HG03575 (cell line): ENCODE results near the gene TXNDC15.
"Not testable (repeated sequence)": the region's sequence is repeated elsewhere in the genome, so short reads cannot be mapped to it uniquely, and the experiment has no call there.

ENCODE experiments used
- ATAC-seq: cut with Tn5 transposase; IDR thresholded peaks from one replicate; pipeline ENCODE4 v1.9.1; 2021; ENCODE audit not compliant: unreplicated experiment, insufficient number of reproducible peaks, low FRiP score; ENCODE audit errors: extremely low read depth

The TXNDC15 gene, protein sequence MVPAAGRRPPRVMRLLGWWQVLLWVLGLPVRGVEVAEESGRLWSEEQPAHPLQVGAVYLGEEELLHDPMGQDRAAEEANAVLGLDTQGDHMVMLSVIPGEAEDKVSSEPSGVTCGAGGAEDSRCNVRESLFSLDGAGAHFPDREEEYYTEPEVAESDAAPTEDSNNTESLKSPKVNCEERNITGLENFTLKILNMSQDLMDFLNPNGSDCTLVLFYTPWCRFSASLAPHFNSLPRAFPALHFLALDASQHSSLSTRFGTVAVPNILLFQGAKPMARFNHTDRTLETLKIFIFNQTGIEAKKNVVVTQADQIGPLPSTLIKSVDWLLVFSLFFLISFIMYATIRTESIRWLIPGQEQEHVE

GRCh38 chr5:134873987-134874830, at the start of gene TXNDC15:
TSS of gene TXNDC15 (plus strand) at chr5:134874371. CDS start at chr5:134874428, 57 bp downstream.
- ATAC-seq: no peak

DNA sequence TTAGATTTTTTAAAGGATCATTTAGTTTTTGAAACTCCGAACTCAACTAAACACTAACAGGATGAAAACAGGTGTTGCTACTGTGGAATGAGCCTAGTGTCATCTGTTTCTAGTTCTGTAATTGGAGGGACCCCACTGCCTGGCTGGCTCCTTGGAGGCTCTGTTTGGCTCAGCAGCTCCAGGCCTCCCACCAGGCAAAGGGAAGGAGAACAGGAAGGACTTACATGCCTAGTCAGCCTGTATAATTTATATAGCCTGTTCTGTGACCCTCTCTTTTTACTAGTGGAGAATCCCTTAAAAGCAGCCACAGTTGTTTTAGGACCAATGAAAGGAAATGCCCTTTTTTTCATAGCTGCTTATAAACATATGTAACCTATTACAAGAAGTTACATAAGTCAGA, 49.5 kb upstream of the TXNDC15 start:
- no peak for ATAC-seq

DNA sequence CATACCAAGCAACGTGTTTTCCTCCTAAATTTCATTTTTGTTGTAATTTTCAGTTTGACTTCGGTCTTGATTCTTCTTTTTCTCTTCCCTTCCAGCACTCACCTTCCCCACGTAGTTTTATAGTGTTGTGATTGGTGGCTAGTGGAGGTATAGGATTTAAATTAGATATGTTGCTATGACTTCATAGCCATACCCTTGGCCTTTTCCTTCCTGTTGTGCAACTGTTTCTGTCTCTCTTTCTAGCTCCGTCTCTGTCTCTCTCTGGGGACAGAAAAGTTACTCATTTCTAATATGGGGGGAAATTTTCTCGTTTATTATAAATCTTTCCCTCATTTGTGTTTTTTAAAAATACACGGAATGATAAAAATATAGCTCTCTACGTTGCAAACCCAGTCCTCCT, 49.0 kb upstream of the TXNDC15 start:
- ATAC-seq: no peak

DNA sequence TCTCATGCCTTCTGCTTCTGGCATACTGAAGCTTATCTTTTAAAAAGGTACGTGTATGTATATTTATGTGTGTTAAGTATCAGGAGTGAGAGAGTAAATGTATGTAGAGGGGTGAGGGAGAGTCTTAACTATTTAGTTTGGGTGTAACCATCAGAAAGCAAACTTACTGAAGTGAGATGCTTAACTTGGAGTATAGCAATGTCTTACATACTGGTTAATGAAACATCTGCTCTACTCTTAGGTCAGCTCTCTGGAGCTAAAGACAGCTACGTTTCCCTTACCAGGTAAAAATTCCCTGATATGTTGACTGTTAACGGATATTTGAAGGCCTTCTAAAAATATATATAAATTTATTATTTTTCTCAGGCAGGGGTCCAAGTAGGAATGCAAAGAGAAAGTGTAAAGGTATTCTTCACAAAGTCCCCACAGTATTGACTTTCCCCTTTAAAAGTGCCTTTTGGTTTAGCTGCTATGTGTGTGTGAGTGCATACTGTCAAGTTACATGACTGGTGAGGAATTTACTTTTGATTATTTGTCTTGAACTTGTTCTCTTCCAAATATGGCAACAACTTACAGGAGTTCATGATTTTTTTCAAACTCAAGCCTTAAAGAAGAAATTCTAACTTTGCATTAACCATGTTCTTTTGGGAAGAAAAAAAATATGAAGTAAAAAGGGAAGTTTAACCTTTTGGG, 40.7 kb upstream of the TXNDC15 start:
- ATAC-seq: no peak

GRCh38 chr5:134835623-134836022, 38.5 kb upstream of the TXNDC15 start:
- ATAC-seq: no peak

- ATAC-seq: no peak
These were observed 36.5 kb upstream of the TXNDC15 start for GRCh38 chr5:134837530-134838181.

DNA sequence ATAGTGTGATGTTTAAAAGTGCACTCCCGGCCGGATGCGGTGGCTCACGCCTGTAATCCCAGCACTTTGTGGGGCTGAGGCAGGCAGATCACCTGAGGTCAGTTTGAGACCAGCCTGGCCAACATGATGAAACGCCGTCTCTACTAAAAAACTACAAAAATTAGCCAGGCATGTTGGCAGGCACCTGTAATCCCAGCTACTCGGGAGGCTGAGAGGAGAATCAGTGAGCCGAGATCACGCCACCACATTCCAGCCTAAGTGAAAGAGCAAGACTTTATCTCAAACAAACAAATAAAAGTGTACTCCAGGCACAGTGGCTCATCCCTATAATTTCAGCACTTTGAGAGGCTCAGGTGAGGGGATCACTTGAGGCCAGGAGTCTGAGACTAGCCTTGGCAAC, 35.8 kb upstream of the TXNDC15 start:
- not testable (repeated sequence) for ATAC-seq

GRCh38 chr5:134840811-134841210, 33.4 kb upstream of the TXNDC15 start:
- no peak for ATAC-seq

DNA sequence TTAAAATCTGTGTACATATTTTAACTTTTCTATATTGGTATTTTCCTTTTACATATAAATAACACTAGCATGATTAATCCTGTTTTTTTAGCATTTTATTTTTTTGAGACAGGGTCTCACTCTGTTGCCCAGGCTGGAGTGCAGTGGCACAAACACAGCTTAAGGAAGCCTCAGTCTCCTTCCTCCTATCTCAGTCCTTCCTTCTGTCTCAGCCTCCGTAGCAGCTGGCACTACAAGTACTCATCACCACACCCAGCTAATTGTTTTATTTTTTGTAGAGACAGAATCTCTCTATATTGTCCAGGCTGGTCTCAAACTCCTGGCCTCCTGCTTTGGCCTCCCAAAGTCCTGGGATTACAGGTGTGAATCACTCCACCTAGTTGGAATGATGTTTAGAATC, 29.9 kb upstream of the TXNDC15 start:
- ATAC-seq: no peak

GRCh38 chr5:134845335-134845851, 28.8 kb upstream of the TXNDC15 start:
- ATAC-seq: no peak

- ATAC-seq: no peak
These were observed 28.1 kb upstream of the TXNDC15 start, which contains the start of gene C5orf24 for GRCh38 chr5:134845852-134846640. TSS of gene C5orf24 (plus strand) at chr5:134845968. CDS start at chr5:134854901, 8,933 bp downstream.

- no peak for ATAC-seq
These were observed 27.6 kb upstream of the TXNDC15 start for GRCh38 chr5:134846641-134846960.

- not testable (repeated sequence) for ATAC-seq
These were observed 24.7 kb upstream of the TXNDC15 start for GRCh38 chr5:134849434-134849933.

DNA sequence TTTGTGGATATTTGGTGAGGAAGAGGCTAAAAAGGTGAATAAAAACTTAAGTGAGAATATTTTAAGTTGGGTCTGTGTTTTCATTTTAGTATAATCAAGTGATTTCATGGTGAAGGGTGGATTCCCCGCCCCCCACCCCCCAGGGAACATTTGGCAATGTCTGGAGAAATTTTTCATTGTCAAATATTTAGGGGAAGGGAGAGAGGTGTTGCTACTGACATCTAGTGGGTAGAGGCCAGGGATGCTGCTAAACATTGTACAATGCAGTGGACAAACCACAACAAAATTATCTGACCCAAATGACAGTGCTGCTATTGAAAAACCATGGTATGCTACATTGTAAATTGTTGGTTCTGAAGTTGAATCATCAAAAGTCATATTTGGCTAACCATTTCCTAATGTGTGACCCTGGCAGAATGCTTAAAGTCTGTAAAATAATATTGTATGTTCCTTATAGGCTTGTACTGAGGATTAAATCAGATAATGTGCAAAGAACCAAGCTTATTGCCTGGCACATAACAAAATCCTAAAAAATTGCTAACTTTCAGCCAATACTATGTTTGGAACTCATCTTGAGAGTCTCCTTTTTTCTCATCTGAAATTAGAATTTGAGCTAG, 22.8 kb upstream of the TXNDC15 start:
- ATAC-seq: no peak

GRCh38 chr5:134856465-134856864, 17.7 kb upstream of the TXNDC15 start:
- not testable (repeated sequence) for ATAC-seq

GRCh38 chr5:134857401-134857800, 16.8 kb upstream of the TXNDC15 start:
- no peak for ATAC-seq

- ATAC-seq: no peak
These were observed 9.5 kb upstream of the TXNDC15 start for GRCh38 chr5:134864707-134865106.

- ATAC-seq: no peak
These were observed 677 bp upstream of the TXNDC15 start for GRCh38 chr5:134873494-134873893.
